Measurements from ENCODE around the gene ERP27.
A peak's percentile ranks its signal among the peaks of the same experiment; 100 is the strongest.

ERP27 gene

DNA sequence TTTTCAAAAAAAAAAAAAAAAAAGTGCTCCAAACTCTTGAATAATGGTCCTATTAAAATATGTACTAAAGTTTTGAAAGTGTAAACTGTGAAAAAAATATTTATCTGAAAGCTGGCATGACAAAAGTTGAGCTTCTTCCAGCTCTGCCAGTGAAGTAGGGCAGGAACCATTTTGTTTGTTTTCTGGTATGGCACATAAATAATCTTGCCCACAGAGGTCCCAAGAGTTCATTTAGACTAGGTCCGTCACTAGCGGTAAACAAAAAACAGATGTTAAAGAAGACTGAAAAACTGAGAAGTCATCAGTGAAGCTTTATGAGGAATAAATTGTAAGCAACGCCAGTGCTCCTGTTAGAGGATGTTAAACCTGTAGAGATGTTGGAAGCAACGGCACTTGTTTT is 7.0 kb downstream of the ERP27 start:
- H3K27ac ChIP-seq (ENCODE audit: low read depth, low read length) = no peak overlapping the region
- H3K4me1 ChIP-seq (ENCODE audit: control insufficient read depth in 5 of 5, insufficient read depth in 5 of 5, low read length in 5 of 5) = peaks cover 0 to 6% (median 0%) of the 10 kb centered on the region in 5 donors
- H3K9ac ChIP-seq (ENCODE audit: low read length in 5 of 5) = no peak overlapping the region
- H3K9me3 ChIP-seq (ENCODE audit: control insufficient read depth in 5 of 5, low read length in 5 of 5) = no peaks in the 10 kb centered on the region
- H3K27me3 ChIP-seq (ENCODE audit: control insufficient read depth in 5 of 5, insufficient read depth in 4 of 5, low read length in 5 of 5) = peaks cover 0 to 4% (median 0%) of the 10 kb centered on the region in 5 donors
- H3K4me3 ChIP-seq (ENCODE audit: low read depth in 1 of 5, low read length in 5 of 5) = no peak overlapping the region
- no peaks in the 10 kb centered on the region for H3K36me3 ChIP-seq (ENCODE audit: control insufficient read depth in 5 of 5, insufficient read depth in 5 of 5, low read length in 5 of 5)

DNA sequence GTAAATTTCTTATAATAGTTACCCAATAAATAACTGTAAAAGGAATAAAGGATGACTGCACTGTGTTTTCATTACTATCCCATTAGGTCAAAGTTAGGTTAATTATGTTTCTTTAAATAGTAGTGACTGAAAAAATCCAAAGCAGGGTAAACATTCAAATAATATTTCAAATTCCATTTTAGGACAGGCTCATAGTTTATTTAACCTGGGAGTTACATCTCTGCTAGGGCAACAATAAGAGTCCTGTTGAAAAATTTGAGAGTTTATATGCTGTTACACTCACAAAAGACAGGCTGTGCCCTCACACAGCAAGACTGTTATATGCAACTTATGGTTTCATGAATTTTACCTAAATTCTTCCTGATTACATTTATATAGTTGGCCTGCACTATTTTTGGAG is 8.0 kb downstream of the ERP27 start:
- Histone ChIP-seq H3K4me1 (ENCODE audit: control insufficient read depth in 5 of 5, insufficient read depth in 5 of 5, low read length in 5 of 5) (peaks cover 0 to 6% (median 0%) of the 10 kb centered on the region in 5 donors), H3K9ac (ENCODE audit: low read length in 5 of 5) (no peak overlapping the region), H3K4me3 (ENCODE audit: low read depth in 1 of 5, low read length in 5 of 5) (no peak overlapping the region), H3K27me3 (ENCODE audit: control insufficient read depth in 5 of 5, insufficient read depth in 4 of 5, low read length in 5 of 5) (peaks cover 0 to 4% (median 0%) of the 10 kb centered on the region in 5 donors), H3K36me3 (ENCODE audit: control insufficient read depth in 5 of 5, insufficient read depth in 5 of 5, low read length in 5 of 5) (no peaks in the 10 kb centered on the region), H3K9me3 (ENCODE audit: control insufficient read depth in 5 of 5, low read length in 5 of 5) (no peaks in the 10 kb centered on the region), H3K27ac (ENCODE audit: low read depth, low read length) (no peak overlapping the region)

DNA sequence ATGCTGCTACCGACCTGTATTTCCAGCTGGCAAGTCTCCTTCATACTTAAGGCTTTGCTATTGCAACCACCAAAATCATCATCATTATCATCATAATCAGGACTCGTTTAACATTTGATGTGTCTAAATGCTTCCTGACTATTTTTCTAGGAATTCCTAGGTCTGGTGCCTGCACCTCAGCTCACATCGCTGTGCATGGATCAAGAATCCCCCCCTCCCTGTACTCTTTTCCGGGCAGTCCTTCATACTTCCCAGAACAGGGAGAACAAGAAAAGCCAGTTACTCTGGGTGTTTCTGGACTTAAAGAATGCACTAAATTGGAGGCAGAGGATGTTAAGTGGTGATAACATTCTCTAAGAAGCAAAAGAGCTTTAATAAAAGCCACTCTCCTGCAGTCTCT is 9.4 kb downstream of the ERP27 start:
- H3K36me3 ChIP-seq (ENCODE audit: control insufficient read depth in 5 of 5, insufficient read depth in 5 of 5, low read length in 5 of 5) = no peaks in the 10 kb centered on the region
- peak overlapping the region in 1 of 5 donors; percentile 22 for H3K4me3 ChIP-seq (ENCODE audit: low read depth in 1 of 5, low read length in 5 of 5)
- H3K27ac ChIP-seq (ENCODE audit: low read depth, low read length) = no peak overlapping the region
- H3K9ac ChIP-seq (ENCODE audit: low read length in 5 of 5) = no peak overlapping the region
- H3K9me3 ChIP-seq (ENCODE audit: control insufficient read depth in 5 of 5, low read length in 5 of 5) = no peaks in the 10 kb centered on the region
- H3K4me1 ChIP-seq (ENCODE audit: control insufficient read depth in 5 of 5, insufficient read depth in 5 of 5, low read length in 5 of 5) = peaks cover 0 to 6% (median 0%) of the 10 kb centered on the region in 5 donors
- H3K27me3 ChIP-seq (ENCODE audit: control insufficient read depth in 5 of 5, insufficient read depth in 4 of 5, low read length in 5 of 5) = peaks cover 0 to 4% (median 0%) of the 10 kb centered on the region in 5 donors

DNA sequence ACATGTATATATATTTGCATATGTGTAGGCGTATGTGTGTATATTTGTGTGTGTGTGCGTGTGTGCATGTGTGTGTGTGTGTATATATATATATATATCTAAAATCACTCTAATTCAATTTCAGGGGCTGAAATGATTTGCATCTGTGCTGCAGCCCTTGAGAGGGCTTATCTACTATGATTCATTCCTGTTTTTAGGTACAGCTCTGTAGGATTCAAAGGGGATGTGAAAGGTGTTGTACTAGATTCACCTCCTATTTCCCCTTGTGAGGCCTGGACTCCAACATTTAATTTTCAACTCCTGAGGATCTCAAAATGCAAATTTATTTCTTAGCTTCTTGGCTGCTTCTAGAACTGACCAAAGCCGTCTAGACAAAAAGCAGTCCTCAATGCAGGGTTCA is 11.1 kb downstream of the ERP27 start:
- peaks cover 0 to 6% (median 0%) of the 10 kb centered on the region in 5 donors for H3K4me1 ChIP-seq (ENCODE audit: control insufficient read depth in 5 of 5, insufficient read depth in 5 of 5, low read length in 5 of 5)
- H3K27ac ChIP-seq (ENCODE audit: low read depth, low read length) = no peak overlapping the region
- H3K4me3 ChIP-seq (ENCODE audit: low read depth in 1 of 5, low read length in 5 of 5) = no peak overlapping the region
- H3K9ac ChIP-seq (ENCODE audit: low read length in 5 of 5) = no peak overlapping the region
- peaks cover 0 to 4% (median 0%) of the 10 kb centered on the region in 5 donors for H3K27me3 ChIP-seq (ENCODE audit: control insufficient read depth in 5 of 5, insufficient read depth in 4 of 5, low read length in 5 of 5)
- H3K36me3 ChIP-seq (ENCODE audit: control insufficient read depth in 5 of 5, insufficient read depth in 5 of 5, low read length in 5 of 5) = no peaks in the 10 kb centered on the region
- no peaks in the 10 kb centered on the region for H3K9me3 ChIP-seq (ENCODE audit: control insufficient read depth in 5 of 5, low read length in 5 of 5)

DNA sequence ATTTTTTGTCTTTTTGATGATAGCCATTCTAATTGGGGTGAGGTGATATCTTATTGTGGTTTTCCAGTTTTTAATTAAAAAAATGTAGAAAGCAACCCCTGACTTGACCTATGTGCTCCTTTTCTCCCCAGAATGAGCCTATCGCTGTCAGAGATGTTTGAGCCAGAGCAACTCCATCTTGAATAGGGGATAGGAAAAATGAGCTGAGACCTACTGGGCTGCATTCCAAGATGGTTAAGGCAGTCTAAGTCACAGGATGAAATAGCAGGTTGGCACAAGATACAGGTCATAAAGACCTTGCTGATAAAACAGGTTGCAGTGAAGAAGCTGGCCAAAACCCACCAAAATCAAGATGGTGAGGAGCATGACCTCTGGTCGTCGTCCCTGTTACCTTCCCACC is 13.8 kb downstream of the ERP27 start:
- Histone ChIP-seq H3K4me3 (ENCODE audit: low read depth in 1 of 5, low read length in 5 of 5) (no peak overlapping the region), H3K9ac (ENCODE audit: low read length in 5 of 5) (no peak overlapping the region), H3K9me3 (ENCODE audit: control insufficient read depth in 5 of 5, low read length in 5 of 5) (no peaks in the 10 kb centered on the region), H3K27me3 (ENCODE audit: control insufficient read depth in 5 of 5, insufficient read depth in 4 of 5, low read length in 5 of 5) (peaks cover 0 to 4% (median 0%) of the 10 kb centered on the region in 5 donors), H3K4me1 (ENCODE audit: control insufficient read depth in 5 of 5, insufficient read depth in 5 of 5, low read length in 5 of 5) (peaks cover 0 to 6% (median 0%) of the 10 kb centered on the region in 5 donors), H3K36me3 (ENCODE audit: control insufficient read depth in 5 of 5, insufficient read depth in 5 of 5, low read length in 5 of 5) (no peaks in the 10 kb centered on the region), H3K27ac (ENCODE audit: low read depth, low read length) (no peak overlapping the region)

DNA sequence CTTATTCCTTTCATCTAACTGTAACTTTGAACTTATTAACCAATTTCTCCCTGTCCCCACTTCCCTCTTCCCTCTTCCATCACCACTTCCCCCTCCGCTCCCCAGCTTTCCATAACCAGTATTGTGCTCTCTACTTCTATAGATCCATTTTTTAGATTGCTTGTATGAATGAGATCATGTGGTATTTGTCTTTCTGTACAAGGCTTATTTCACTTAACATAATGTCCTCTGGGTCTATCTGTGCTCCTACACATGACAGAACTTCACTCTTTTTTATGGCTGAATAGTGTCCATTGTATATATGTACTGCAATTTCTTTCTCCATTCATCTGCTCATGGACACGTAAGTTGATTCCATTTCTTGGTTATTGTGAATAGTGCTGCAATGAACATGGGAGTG is 14.4 kb downstream of the ERP27 start:
- no peak overlapping the region for H3K9ac ChIP-seq (ENCODE audit: low read length in 5 of 5)
- peaks cover 0 to 2% (median 0%) of the 10 kb centered on the region in 5 donors for H3K27me3 ChIP-seq (ENCODE audit: control insufficient read depth in 5 of 5, insufficient read depth in 4 of 5, low read length in 5 of 5)
- no peak overlapping the region for H3K27ac ChIP-seq (ENCODE audit: low read depth, low read length)
- peaks cover 0 to 3% (median 0%) of the 10 kb centered on the region in 5 donors for H3K36me3 ChIP-seq (ENCODE audit: control insufficient read depth in 5 of 5, insufficient read depth in 5 of 5, low read length in 5 of 5)
- no peak overlapping the region for H3K4me3 ChIP-seq (ENCODE audit: low read depth in 1 of 5, low read length in 5 of 5)
- H3K9me3 ChIP-seq (ENCODE audit: control insufficient read depth in 5 of 5, low read length in 5 of 5) = no peaks in the 10 kb centered on the region
- H3K4me1 ChIP-seq (ENCODE audit: control insufficient read depth in 5 of 5, insufficient read depth in 5 of 5, low read length in 5 of 5) = peaks cover 0 to 3% (median 0%) of the 10 kb centered on the region in 5 donors

GRCh38 chr12:14921218-14921617 is 17.1 kb downstream of the ERP27 start:
- H3K9ac ChIP-seq (ENCODE audit: low read length in 5 of 5) = no peak overlapping the region
- H3K9me3 ChIP-seq (ENCODE audit: control insufficient read depth in 5 of 5, low read length in 5 of 5) = no peaks in the 10 kb centered on the region
- H3K4me1 ChIP-seq (ENCODE audit: control insufficient read depth in 5 of 5, insufficient read depth in 5 of 5, low read length in 5 of 5) = no peaks in the 10 kb centered on the region
- H3K27me3 ChIP-seq (ENCODE audit: control insufficient read depth in 5 of 5, insufficient read depth in 4 of 5, low read length in 5 of 5) = no peaks in the 10 kb centered on the region
- no peak overlapping the region for H3K27ac ChIP-seq (ENCODE audit: low read depth, low read length)
- H3K4me3 ChIP-seq (ENCODE audit: low read depth in 1 of 5, low read length in 5 of 5) = no peak overlapping the region
- peaks cover 0 to 3% (median 0%) of the 10 kb centered on the region in 5 donors for H3K36me3 ChIP-seq (ENCODE audit: control insufficient read depth in 5 of 5, insufficient read depth in 5 of 5, low read length in 5 of 5)

- peaks cover 0 to 3% (median 0%) of the 10 kb centered on the region in 5 donors for H3K36me3 ChIP-seq (ENCODE audit: control insufficient read depth in 5 of 5, insufficient read depth in 5 of 5, low read length in 5 of 5)
- no peak overlapping the region for H3K9ac ChIP-seq (ENCODE audit: low read length in 5 of 5)
- H3K27ac ChIP-seq (ENCODE audit: low read depth, low read length) = no peak overlapping the region
- H3K4me3 ChIP-seq (ENCODE audit: low read depth in 1 of 5, low read length in 5 of 5) = no peak overlapping the region
- no peaks in the 10 kb centered on the region for H3K4me1 ChIP-seq (ENCODE audit: control insufficient read depth in 5 of 5, insufficient read depth in 5 of 5, low read length in 5 of 5)
- H3K27me3 ChIP-seq (ENCODE audit: control insufficient read depth in 5 of 5, insufficient read depth in 4 of 5, low read length in 5 of 5) = no peaks in the 10 kb centered on the region
- H3K9me3 ChIP-seq (ENCODE audit: control insufficient read depth in 5 of 5, low read length in 5 of 5) = no peaks in the 10 kb centered on the region
Measured at GRCh38 chr12:14920475-14921126, 17.7 kb downstream of the ERP27 start.

- no peak overlapping the region for H3K27ac ChIP-seq (ENCODE audit: low read depth, low read length)
- no peaks in the 10 kb centered on the region for H3K4me1 ChIP-seq (ENCODE audit: control insufficient read depth in 5 of 5, insufficient read depth in 5 of 5, low read length in 5 of 5)
- no peaks in the 10 kb centered on the region for H3K27me3 ChIP-seq (ENCODE audit: control insufficient read depth in 5 of 5, insufficient read depth in 4 of 5, low read length in 5 of 5)
- H3K36me3 ChIP-seq (ENCODE audit: control insufficient read depth in 5 of 5, insufficient read depth in 5 of 5, low read length in 5 of 5) = peaks cover 0 to 4% (median 0%) of the 10 kb centered on the region in 5 donors
- no peaks in the 10 kb centered on the region for H3K9me3 ChIP-seq (ENCODE audit: control insufficient read depth in 5 of 5, low read length in 5 of 5)
- no peak overlapping the region for H3K4me3 ChIP-seq (ENCODE audit: low read depth in 1 of 5, low read length in 5 of 5)
- H3K9ac ChIP-seq (ENCODE audit: low read length in 5 of 5) = no peak overlapping the region
Measured at GRCh38 chr12:14919455-14919854, 18.9 kb downstream of the ERP27 start.

DNA sequence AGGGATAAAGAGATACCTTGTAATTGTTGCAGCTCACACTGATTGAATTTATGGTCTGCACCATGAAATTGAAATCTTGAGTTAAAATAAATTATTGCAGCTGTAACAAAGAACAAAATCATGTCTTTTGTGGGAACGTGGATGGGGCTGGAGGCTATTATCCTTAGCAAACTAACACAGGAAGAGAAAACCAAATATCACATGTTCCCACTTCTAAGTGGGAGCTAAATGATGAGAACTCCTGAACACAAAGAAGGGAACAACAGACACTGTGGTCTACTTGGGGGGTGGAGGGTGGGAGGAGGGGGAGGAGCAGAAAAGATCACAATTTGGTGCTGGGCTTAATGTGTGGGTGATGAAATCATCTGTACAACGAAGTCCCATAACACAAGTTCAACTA is 22.6 kb downstream of the ERP27 start:
- Histone ChIP-seq H3K9ac (ENCODE audit: low read length in 5 of 5) (no peak overlapping the region), H3K36me3 (ENCODE audit: control insufficient read depth in 5 of 5, insufficient read depth in 5 of 5, low read length in 5 of 5) (peaks cover 0 to 11% (median 0%) of the 10 kb centered on the region in 5 donors), H3K9me3 (ENCODE audit: control insufficient read depth in 5 of 5, low read length in 5 of 5) (no peaks in the 10 kb centered on the region), H3K27me3 (ENCODE audit: control insufficient read depth in 5 of 5, insufficient read depth in 4 of 5, low read length in 5 of 5) (no peaks in the 10 kb centered on the region), H3K4me3 (ENCODE audit: low read depth in 1 of 5, low read length in 5 of 5) (no peak overlapping the region), H3K27ac (ENCODE audit: low read depth, low read length) (no peak overlapping the region), H3K4me1 (ENCODE audit: control insufficient read depth in 5 of 5, insufficient read depth in 5 of 5, low read length in 5 of 5) (peaks cover 0 to 6% (median 0%) of the 10 kb centered on the region in 5 donors)
